GM19043 (cell line): ENCODE results near the gene APC2.
A peak's percentile ranks its signal among the peaks of the same experiment; 100 is the strongest.
"Not testable (repeated sequence)": the region's sequence is repeated elsewhere in the genome, so short reads cannot be mapped to it uniquely, and the experiment has no call there.

Experiments used
- ATAC-seq: cut with Tn5 transposase; IDR thresholded peaks from one replicate; pipeline ENCODE4 v1.9.1; 2021; ENCODE audit warnings: low read depth; ENCODE audit not compliant: unreplicated experiment

Gene APC2

GRCh38 chr19:1474011-1474764 is 24.3 kb downstream of the APC2 start:
- ATAC-seq: no peak

DNA sequence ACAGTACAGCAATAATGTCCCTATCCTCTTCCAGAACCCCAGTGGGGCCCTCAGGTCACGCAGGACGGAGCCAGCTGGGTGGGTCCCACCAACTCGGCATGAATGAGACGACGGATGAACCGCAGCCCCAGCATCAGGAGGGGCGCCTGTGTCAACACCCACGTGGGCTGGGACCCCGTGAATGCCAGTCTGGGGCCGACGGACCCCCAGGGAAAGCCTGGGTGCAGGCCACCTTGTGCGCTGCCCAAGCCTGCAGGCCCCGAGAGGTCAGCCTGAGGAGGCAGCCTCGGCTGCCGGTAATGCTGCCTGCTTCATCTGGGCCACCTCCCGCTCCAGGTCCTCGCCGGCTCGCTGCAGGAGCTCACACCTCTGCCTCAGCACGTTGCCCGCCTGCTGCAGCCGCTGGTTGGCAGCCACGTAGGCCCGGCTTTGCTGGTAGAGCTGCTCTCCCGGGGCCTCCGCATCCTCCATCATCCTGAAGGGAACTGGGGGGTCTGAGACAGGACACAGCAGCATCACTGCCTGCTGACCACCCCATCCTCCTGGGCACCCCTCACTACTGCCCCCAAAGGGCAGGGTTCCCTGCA is 24.9 kb downstream of the APC2 start:
- no peak for ATAC-seq

- no peak for ATAC-seq
Observed at GRCh38 chr19:1475751-1476437, 26.0 kb downstream of the APC2 start.

GRCh38 chr19:1477056-1477455 is 27.1 kb downstream of the APC2 start:
- ATAC-seq: not testable (repeated sequence)

DNA sequence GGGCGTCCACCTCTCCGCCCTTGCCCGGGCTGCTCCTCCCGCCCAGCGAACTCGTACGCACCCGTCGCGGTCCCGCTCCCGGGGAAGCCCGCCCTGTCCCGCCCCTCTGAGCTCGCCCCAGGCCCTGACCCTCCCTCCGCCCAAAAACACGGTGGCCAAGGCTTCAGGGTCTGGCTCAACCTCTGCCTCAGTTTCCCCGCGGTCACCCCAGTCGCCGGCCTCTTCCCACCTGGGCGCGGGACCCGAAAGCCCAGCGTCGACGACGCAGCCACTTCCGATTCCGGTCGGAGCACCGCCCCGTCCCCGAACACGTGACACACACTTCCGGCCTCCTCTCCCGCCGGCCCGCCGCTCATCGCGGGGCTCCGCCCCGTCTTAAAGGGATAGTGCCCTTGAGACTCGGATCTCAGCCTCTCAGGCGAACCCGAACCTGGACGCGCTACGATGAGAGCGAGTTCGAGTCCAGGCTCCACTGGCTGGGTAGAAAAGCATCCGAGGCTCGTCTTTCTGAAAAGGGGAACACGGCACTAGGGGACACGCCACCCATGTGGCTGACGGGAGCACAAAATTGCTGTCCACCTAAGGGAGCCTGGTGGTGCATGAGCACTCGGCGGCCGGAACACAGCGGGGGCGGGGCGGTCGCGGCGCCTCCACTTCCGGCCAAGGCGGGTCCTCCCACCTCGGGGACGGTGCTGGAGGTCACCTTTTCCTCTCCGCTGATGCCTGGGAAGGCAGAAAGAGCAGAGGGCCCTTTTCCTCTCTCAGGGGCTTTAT is 29.2 kb downstream of the APC2 start, which contains the start of gene C19orf25:
TSS of gene C19orf25 (minus strand) at position 282 of the 774 bp plus-strand sequence. CDS start 312 bp downstream, outside the sequence.
- peak; percentile 83 for ATAC-seq

DNA sequence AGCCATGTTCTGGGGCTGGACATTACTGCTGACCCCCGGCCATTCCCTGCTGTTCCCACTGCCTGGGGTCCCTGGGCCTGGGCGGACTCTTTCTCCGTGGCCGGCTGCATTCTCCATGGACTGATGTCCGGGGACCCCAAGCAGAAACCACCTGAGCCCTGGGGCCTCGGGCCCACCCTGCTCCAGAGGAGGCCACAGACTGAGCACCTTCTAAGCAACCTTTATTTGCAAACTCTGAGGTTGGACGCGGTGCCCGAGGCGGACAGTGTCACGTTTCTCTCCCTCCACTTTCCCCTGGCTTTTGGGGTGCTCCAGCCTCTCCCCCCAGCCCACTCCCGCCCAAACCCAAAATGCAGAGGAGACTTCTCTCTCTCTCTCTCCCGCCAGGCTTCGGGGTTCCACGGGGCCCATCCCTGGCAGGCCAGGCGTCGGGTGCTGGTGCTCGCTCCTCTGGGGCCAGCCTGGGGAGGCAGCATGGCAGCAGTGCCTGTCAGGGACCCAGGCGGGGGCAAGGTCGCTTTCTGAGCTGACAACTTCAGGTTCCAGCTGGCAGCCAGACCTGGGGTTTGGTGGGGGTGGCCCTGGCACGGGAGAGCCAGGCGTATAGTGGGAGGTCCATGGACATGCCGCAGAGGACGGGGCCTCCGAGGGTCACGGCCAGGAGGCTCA is 31.4 kb downstream of the APC2 start:
- no peak for ATAC-seq

GRCh38 chr19:1481893-1482360 is 32.0 kb downstream of the APC2 start:
- ATAC-seq: no peak

GRCh38 chr19:1482361-1483130 is 32.6 kb downstream of the APC2 start:
- no peak for ATAC-seq

DNA sequence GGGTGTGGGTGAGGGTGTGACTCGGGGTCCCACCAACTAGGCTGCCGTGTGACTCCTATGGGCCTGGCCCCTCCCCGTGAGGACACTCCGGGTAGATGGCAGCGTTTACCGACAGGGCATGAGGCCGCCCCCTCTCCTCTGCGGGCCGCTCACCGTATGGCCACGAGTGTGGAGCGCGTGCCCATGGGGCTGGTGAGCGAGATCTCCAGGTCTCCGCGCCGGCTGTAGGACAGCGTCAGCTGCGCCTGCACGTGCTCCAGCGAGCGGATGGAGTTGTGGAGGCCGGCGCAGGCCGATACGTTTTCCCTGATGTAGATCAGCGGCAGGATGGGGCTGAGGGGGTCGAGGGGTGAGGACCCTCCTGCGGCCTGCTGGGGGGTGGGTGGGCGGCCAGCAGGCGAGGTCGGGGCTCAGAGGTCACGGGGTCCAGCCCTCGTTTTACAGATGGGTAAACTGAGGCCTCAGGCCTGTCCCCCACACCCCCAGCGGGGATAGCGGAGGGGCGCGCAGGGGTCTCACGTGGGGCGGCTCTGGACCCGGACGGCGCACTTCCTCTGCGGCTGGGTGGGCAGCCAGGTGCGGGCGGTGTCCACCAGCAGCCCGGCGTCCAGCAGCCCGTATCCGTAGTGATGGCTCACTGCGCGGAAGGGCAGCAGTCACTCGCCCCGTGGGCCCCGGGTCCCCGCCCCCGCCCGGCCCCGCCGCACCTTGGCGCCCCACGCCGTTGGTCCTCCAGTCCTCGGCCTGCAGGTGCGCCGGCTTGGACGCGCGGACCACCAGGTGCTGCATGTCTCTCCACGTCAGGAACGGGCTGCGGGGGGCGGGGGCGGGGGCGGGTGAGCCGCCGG is 33.4 kb downstream of the APC2 start:
- ATAC-seq: no peak

GRCh38 chr19:1483979-1484428 is 34.1 kb downstream of the APC2 start:
- ATAC-seq: no peak

GRCh38 chr19:1486720-1487575 is 37.0 kb downstream of the APC2 start:
- ATAC-seq: no peak

- ATAC-seq: no peak
Observed at GRCh38 chr19:1487576-1488281, 37.8 kb downstream of the APC2 start.

- ATAC-seq: no peak
Observed at GRCh38 chr19:1488282-1488601, 38.3 kb downstream of the APC2 start.

DNA sequence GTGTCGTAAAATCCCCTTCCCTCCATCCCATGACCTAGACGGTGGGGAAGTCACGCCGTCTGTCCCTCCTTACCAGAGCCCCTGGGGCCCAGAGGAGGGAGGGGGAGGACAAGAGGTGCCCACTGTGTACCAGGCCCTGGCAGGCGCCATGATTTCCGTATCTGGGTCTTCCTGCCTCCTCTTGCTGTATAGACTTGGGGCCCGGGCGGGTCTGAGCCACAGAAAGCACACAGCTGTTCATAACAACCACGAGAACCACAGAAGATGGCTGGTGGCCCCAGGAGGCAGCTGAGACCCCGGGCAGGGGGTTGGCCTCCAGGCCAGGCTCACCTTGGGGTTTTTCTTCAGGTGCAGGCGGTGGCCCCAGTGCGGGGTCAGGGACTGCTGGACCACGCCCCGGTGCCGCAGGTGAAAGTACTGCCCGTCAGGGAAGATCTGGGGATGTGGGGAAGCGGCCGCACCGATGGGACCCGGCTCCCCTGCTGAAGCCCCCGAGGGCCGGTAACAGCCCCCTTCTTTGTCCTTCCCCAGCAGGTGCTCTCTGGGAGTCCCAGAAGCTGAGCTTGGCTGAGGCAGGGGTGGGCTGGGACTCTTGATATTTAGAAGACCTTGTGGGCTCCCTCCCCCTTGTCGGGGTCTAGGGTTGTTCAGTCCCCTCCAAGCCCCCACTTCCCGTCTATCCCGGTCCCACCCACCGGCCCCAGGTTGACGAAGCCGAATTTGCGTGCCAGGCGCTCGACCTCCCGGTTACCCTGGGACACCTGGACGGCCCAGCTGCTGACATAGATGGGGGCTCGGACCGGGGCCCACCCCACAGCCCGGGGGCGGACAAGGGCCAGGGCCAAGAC is 39.8 kb downstream of the APC2 start:
- no peak for ATAC-seq

GRCh38 chr19:1490311-1491113 is 40.6 kb downstream of the APC2 start, which contains the start of gene PCSK4:
TSS of gene PCSK4 (minus strand) at chr19:1490350. CDS start at chr19:1490346, 4 bp downstream.
- peak; percentile 78 for ATAC-seq
